Naive thymus-derived CD4-positive, alpha-beta T cell (primary cell): ENCODE measurements around the gene FZD2. TPM values are rescaled to one million over a fixed set of nuclear protein-coding genes. Genes with fewer than 3 reads are reported as not detected.
A peak's percentile ranks its signal among the peaks of the same experiment; 100 is the strongest.
"Not testable (repeated sequence)": the region's sequence is repeated elsewhere in the genome, so short reads cannot be mapped to it uniquely, and the experiment has no call there.

Source experiments
- ATAC-seq: fragments of 150-1000 bp; cut with Tn5 transposase; 2 replicates; pipeline ENCODE4 v1.10.0; 2021; ENCODE audit warnings: mild to moderate bottlenecking, moderate library complexity
- CTCF ChIA-PET: fragments of 350-600 bp; sonication (Branson Sonifier 250); formaldehyde crosslinking; loops from one replicate; lab custom pipeline; 2021; ENCODE audit warnings: antibody characterized with exemption; lab: Charles Lee
- POLR2A ChIA-PET: fragments of 350-600 bp; sonication (Branson Sonifier 250); formaldehyde crosslinking; loops from one replicate; lab custom pipeline; 2021; ENCODE audit warnings: antibody characterized with exemption, inconsistent platforms; lab: Charles Lee
- DNase-seq, 9 donors: peaks; one replicate each; pipeline versions ENCODE4 v3.0.0 to v3.0.0-alpha.2; 2020 to 2022; ENCODE audit warnings: mixed read lengths in 1 of 9
- H3K27ac ChIP-seq: one replicate; pipeline ENCODE4 v1.7.0; 2013; ENCODE audit warnings: mild to moderate bottlenecking, low read depth, low read length, moderate library complexity
- H3K27me3 ChIP-seq, 2 donors: one replicate each; pipeline ENCODE4 v1.7.0; 2013; ENCODE audit warnings: low read length in 2 of 2, mild to moderate bottlenecking in 2 of 2, moderate library complexity in 2 of 2; ENCODE audit not compliant: control insufficient read depth in 2 of 2, insufficient read depth in 2 of 2
- H3K36me3 ChIP-seq, 3 experiments: 1 replicate in 2 of 3; 2 replicates in 1 of 3; pipeline ENCODE4 v1.7.0; 2013; ENCODE audit warnings: low read length in 3 of 3, mild to moderate bottlenecking in 3 of 3, moderate library complexity in 1 of 3; ENCODE audit not compliant: insufficient read depth in 3 of 3, control insufficient read depth in 2 of 3
- H3K4me1 ChIP-seq, 2 donors: one replicate each; pipeline ENCODE4 v1.7.0; 2013; ENCODE audit warnings: low read length in 2 of 2, mild to moderate bottlenecking in 2 of 2, moderate library complexity in 1 of 2; ENCODE audit not compliant: control insufficient read depth in 2 of 2, insufficient read depth in 2 of 2
- H3K4me3 ChIP-seq: 2 replicates; pipeline ENCODE4 v1.7.0; 2013; ENCODE audit warnings: mild to moderate bottlenecking, low read length
- H3K9me3 ChIP-seq, 3 experiments: 1 replicate in 2 of 3; 2 replicates in 1 of 3; pipeline ENCODE4 v1.7.0; 2013; ENCODE audit warnings: low read length in 3 of 3; ENCODE audit not compliant: control insufficient read depth in 2 of 3
- H3K27ac Mint-ChIP-seq, 9 donors: one replicate each; pipeline ENCODE4 v1.8.0; 2020 to 2022; ENCODE audit warnings: mixed read lengths in 9 of 9, mild to moderate bottlenecking in 8 of 9, moderate library complexity in 5 of 9, inconsistent platforms in 2 of 9
- H3K27me3 Mint-ChIP-seq, 5 donors: one replicate each; pipeline ENCODE4 v1.8.0; 2021 to 2022; ENCODE audit warnings: mixed read lengths in 5 of 5, mild to moderate bottlenecking in 1 of 5
- H3K36me3 Mint-ChIP-seq, 5 donors: one replicate each; pipeline ENCODE4 v1.8.0; 2020 to 2022; ENCODE audit warnings: mixed read lengths in 5 of 5, mild to moderate bottlenecking in 3 of 5, inconsistent platforms in 1 of 5
- H3K4me1 Mint-ChIP-seq, 7 donors: one replicate each; pipeline ENCODE4 v1.8.0; 2020 to 2022; ENCODE audit warnings: mixed read lengths in 7 of 7, mild to moderate bottlenecking in 3 of 7, inconsistent platforms in 1 of 7
- H3K4me3 Mint-ChIP-seq, 10 donors: one replicate each; pipeline ENCODE4 v1.8.0; 2020 to 2022; ENCODE audit warnings: mild to moderate bottlenecking in 10 of 10, mixed read lengths in 10 of 10, moderate library complexity in 6 of 10, inconsistent platforms in 2 of 10
- H3K9me3 Mint-ChIP-seq, 11 donors: one replicate each; pipeline ENCODE4 v1.8.0; 2020 to 2022; ENCODE audit warnings: mixed read lengths in 11 of 11, mild to moderate bottlenecking in 4 of 11, inconsistent platforms in 1 of 11, moderate library complexity in 1 of 11
- intact Hi-C, 2 donors: fragments of 100-400 bp; cut with micrococcal nuclease; formaldehyde crosslinking; loops; one replicate each; pipeline ENCODE4 v1.15.1; 2023
- polyA plus RNA-seq, 2 donors: library from polyadenylated mRNA; unstranded; fragments of 300-500 nt; fragmentation: Illumina TruSeq; gene quantifications; one replicate each; pipeline ENCODE4 v1.2.3, GENCODE V29; 2021
- total RNA-seq, 6 experiments: library from RNA in 5 of 6; stranded (reverse) in 5 of 6; gene quantifications; 1 replicate in 5 of 6; 2 replicates in 1 of 6; pipeline ENCODE4 v1.2.3 and lab custom pipeline; 2021 to 2026

FZD2 gene
- total RNA-seq = 1 to 10 TPM in 1 of 5 experiments, under 1 TPM in 2, not detected in 2; 0.16 to 1.7 (median 0.19) TPM
- under 1 TPM in 1 of 2 donors, not detected in 1; 0.13 TPM for polyA plus RNA-seq
- not detected for total RNA-seq (lab: John Stamatoyannopoulos, UW)

- POLR2A ChIA-PET = no interaction called here
- H3K27me3 Mint-ChIP-seq = peaks cover 69 to 86% (median 70%) of the 10 kb centered on the region in 5 donors
- H3K9me3 Mint-ChIP-seq = peaks cover 0 to 3% (median 0%) of the 10 kb centered on the region in 11 donors
- ATAC-seq (peak; percentile 83), DNase-seq (peak in 6 of 9 donors; percentile 5 to 41 (median 18))
- Histone ChIP-seq H3K27me3 (peaks cover 0 to 11% of the 10 kb centered on the region in 2 donors), H3K36me3 (no peaks in the 10 kb centered on the region), H3K4me1 (peaks cover 3 to 11% of the 10 kb centered on the region in 2 donors), H3K27ac (no peak within 1 kb of the TSS), H3K9me3 (no peaks in the 10 kb centered on the region), H3K4me3 (peak within 1 kb of the TSS; percentile 70)
- H3K4me3 Mint-ChIP-seq = peak within 1 kb of the TSS; percentile 88 to 97 (median 92)
- peak within 1 kb of the TSS in 4 of 9 donors; percentile 42 to 62 (median 58) for H3K27ac Mint-ChIP-seq
- CTCF ChIA-PET = no interaction called here
- peaks cover 0 to 4% (median 3%) of the 10 kb centered on the region in 5 donors for H3K36me3 Mint-ChIP-seq
- H3K4me1 Mint-ChIP-seq = peaks cover 18 to 33% (median 27%) of the 10 kb centered on the region in 7 donors
- intact Hi-C loops = loop anchor here in 1 of 2 donors (1.0 to 2.0 kb wide), 2 partner anchors 54 to 218 kb away; partner anchors contain the start of gene GPATCH8
These were observed at the start of gene FZD2 for GRCh38 chr17:44556832-44557606. FZD2 (plus strand) TSS chr17:44557484; CDS start chr17:44557689, 205 bp downstream.

DNA sequence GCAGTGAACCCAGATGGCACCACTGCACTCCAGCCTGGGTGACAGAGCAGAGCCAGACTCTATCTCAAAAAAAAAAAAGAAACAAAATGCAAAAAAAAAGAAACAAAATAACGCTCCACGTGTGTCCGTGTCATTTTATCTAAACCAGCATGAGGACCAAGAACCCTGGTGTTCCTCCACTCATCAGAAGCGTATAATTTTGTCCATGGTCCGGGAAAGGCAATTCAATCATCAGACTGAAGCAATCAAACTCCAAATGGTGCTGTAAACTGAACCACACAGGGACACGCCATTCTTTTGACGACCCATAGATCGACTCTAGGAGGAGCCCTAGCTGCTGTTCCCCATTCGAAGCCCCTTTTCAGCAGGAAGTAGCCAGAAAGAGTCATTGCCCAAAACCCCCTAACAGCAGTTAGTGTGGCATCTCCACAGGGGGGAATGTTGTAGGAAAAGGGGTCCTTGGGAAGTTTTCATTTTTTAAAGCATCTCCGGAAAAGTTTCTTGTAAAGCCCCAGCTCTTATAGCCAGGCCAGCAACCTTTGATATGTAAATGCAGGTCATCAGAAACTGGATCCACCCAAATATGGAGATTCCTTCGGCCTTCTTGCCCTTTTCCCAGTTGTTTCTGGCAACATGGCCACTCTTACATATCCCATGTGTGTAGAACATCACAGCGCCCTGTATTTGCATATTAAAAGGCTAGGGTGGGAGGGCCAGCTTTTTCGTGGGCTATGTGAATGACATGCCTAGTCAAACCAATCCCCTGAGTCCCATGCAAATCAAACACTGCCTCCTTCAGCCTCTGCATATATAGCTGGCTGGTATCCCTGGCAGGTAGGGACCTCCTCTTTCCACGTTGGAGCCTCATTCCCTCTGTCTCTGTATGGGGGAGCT lies 45.8 kb upstream of the FZD2 start:
- H3K4me3 ChIP-seq, H3K4me3 Mint-ChIP-seq, POLR2A ChIA-PET: not testable (repeated sequence)

DNA sequence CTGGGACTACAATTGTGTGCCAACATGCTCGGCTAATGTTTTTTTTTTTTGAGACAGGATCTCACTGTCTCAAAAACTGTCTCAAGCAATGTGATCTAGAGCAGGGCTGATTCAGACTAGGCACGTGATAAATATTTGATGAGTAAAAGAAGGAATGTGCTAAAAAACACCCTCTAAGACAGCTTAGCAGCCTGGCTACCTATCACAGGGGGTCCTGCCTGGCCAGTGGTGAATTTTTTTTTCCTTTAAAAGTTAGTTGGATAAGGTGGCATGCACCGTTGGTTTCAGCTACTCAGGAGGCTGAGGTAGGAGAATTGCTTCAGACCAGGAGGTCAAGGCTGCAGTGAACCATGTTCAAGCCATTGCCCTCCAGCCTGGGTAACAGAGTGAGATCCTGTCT lies 39.3 kb upstream of the FZD2 start:
- intact Hi-C loops = no loop called here
- Mint-ChIP-seq H3K27me3 (peaks cover 4 to 15% (median 4%) of the 10 kb centered on the region in 5 donors), H3K27ac (no peak overlapping the region), H3K4me1 (peaks cover 0 to 2% (median 0%) of the 10 kb centered on the region in 7 donors), H3K9me3 (no peaks in the 10 kb centered on the region), H3K36me3 (no peaks in the 10 kb centered on the region), H3K4me3 (no peak overlapping the region)
- Histone ChIP-seq H3K27ac (no peak overlapping the region), H3K4me1 (no peaks in the 10 kb centered on the region), H3K9me3 (no peaks in the 10 kb centered on the region), H3K27me3 (no peaks in the 10 kb centered on the region), H3K4me3 (no peak overlapping the region), H3K36me3 (no peaks in the 10 kb centered on the region)
- ChIA-PET CTCF (no interaction called here), POLR2A (no interaction called here)
- ATAC-seq = no peak
- DNase-seq = no peak

More for the DNA sequence above, 45.8 kb upstream of the FZD2 start:
- ATAC-seq, H3K27me3 Mint-ChIP-seq, H3K9me3 ChIP-seq, H3K36me3 ChIP-seq, H3K27ac ChIP-seq, H3K4me1 ChIP-seq, H3K9me3 Mint-ChIP-seq, intact Hi-C loops, DNase-seq, H3K27me3 ChIP-seq, H3K4me1 Mint-ChIP-seq, H3K36me3 Mint-ChIP-seq: not testable (repeated sequence)
- CTCF ChIA-PET = interaction anchor here (0.7 kb wide), 2 partner anchors 637 to 760 kb away, joined by 3 to 4 read pairs; no protein-coding TSS in a partner anchor
- peak overlapping the region in 1 of 9 donors; percentile 3 for H3K27ac Mint-ChIP-seq

DNA sequence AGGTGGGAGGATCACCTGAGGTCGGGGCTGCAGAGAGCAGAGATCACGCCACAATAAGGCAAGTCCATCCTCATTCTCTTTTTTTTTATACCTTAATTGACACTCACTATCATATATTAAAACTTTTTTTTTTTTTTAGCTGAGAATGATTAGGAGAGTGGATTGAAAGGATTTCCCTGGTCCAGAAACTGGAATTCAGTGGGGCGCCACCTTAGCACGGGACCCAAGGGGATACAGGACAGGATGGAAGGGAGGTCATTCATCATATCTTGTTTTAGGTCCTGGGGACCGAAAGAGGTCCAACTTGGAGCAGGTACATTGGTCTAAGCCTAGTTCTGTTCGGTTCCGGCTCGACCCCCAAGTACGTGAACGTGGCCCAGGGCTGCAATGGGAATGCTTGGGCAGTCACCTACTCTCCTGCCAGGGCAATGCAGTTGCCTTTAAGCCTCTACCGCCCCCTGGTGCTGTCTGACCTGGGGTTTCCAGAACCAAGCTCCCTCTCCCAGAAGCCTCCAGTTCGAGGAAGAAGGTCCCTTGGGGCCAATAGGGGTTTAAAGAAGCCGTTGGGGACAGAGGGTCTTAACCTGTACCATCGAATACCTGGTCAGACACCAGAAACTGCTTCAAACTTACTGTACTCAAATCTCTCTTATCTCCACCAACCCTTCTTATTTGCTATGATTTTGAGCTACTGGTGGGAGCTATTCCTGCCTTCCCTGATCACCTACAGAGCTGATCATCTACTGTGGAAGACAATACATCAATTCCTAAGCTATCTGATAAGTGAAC lies 34.2 kb upstream of the FZD2 start:
- Histone ChIP-seq H3K27me3 (no peaks in the 10 kb centered on the region), H3K4me3 (no peak overlapping the region), H3K36me3 (no peaks in the 10 kb centered on the region), H3K4me1 (no peaks in the 10 kb centered on the region), H3K27ac (no peak overlapping the region), H3K9me3 (no peaks in the 10 kb centered on the region)
- Mint-ChIP-seq H3K4me1 (peaks cover 0 to 2% (median 0%) of the 10 kb centered on the region in 7 donors), H3K27ac (no peak overlapping the region), H3K9me3 (peaks cover 0 to 6% (median 0%) of the 10 kb centered on the region in 11 donors), H3K36me3 (peaks cover 0 to 3% (median 0%) of the 10 kb centered on the region in 5 donors), H3K4me3 (no peak overlapping the region), H3K27me3 (peaks cover 0 to 20% (median 10%) of the 10 kb centered on the region in 5 donors)
- DNase-seq (peak in 6 of 9 donors; percentile 11 to 60 (median 18)), ATAC-seq (peak; percentile 67)
- ChIA-PET POLR2A (interaction anchor here (0.7 kb wide), 1 partner anchor 20 kb away, joined by 4 read pairs; the partner anchor contains the start of gene GPATCH8), CTCF (interaction anchor here (0.6 to 1.3 kb wide), 3 partner anchors 10 to 760 kb away, joined by 4 to 6 read pairs (median 5); no protein-coding TSS in a partner anchor)
- intact Hi-C loops = no loop called here

DNA sequence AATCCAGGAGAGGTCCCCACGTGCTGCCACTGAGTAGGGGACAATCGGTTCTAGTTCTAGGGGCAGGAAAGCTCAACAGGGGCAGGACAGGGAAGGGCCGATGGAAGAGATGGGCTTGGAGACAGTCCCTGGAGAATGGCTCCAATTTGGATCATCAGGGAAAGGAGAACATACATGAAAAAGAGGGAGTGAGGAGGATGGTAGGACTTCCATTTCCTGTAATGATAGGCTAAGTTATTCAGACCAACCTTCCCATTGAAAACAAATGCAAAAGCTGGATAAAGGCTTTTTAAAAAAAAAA lies 33.7 kb upstream of the FZD2 start:
- H3K9me3 Mint-ChIP-seq = peaks cover 0 to 6% (median 0%) of the 10 kb centered on the region in 11 donors
- POLR2A ChIA-PET = no interaction called here
- peaks cover 0 to 20% (median 10%) of the 10 kb centered on the region in 5 donors for H3K27me3 Mint-ChIP-seq
- H3K36me3 Mint-ChIP-seq = peaks cover 0 to 3% (median 0%) of the 10 kb centered on the region in 5 donors
- ATAC-seq (no peak), DNase-seq (no peak)
- Histone ChIP-seq H3K4me1 (no peaks in the 10 kb centered on the region), H3K36me3 (no peaks in the 10 kb centered on the region), H3K4me3 (no peak overlapping the region), H3K9me3 (no peaks in the 10 kb centered on the region), H3K27ac (no peak overlapping the region), H3K27me3 (no peaks in the 10 kb centered on the region)
- intact Hi-C loops = no loop called here
- no peak overlapping the region for H3K4me3 Mint-ChIP-seq
- H3K4me1 Mint-ChIP-seq = peaks cover 0 to 2% (median 0%) of the 10 kb centered on the region in 7 donors
- no peak overlapping the region for H3K27ac Mint-ChIP-seq
- CTCF ChIA-PET = interaction anchor here (0.6 to 0.7 kb wide), 2 partner anchors 11 to 761 kb away, joined by 3 to 6 read pairs; no protein-coding TSS in a partner anchor
